HL-60 (cell line): ENCODE data around the gene NYNRIN.

Source experiments
- POLR2AphosphoS5 ChIP-seq: IDR thresholded peaks from 2 replicates; pipeline ENCODE4 v1.6.1; 2012; ENCODE audit warnings: low read depth
- TF ChIP-seq, protein P1 (sequence below): IDR thresholded peaks from one replicate; pipeline ENCODE4 v1.5.1; 2011; ENCODE audit warnings: low read length, control low read depth, inconsistent platforms; ENCODE audit not compliant: insufficient read depth
- TF ChIP-seq, protein P2 (sequence below): IDR thresholded peaks from 2 replicates; pipeline ENCODE4 v1.6.1; 2012; ENCODE audit warnings: low read depth; ENCODE audit not compliant: insufficient replicate concordance

DNA sequence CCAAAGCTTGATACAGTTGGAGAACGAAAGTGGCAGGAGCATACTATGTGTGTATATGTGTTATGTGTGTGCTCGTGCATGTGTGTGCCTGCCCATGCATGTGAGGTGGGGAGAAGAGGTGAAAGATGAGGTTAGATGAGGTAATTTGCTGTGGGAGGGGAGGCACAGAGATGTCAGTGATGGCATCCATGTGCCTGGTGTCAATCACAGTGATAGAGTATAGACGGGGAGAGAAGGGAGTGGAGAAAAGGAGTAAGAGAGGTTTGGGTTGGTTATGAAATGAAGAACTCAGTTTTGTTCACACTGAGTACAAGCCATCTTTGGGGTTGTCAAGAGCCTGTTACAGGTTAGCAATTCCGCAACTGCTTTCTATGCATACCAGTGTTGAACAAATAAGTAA lies 14.6 kb upstream of the NYNRIN start:
- TF ChIP-seq, protein P1, sequence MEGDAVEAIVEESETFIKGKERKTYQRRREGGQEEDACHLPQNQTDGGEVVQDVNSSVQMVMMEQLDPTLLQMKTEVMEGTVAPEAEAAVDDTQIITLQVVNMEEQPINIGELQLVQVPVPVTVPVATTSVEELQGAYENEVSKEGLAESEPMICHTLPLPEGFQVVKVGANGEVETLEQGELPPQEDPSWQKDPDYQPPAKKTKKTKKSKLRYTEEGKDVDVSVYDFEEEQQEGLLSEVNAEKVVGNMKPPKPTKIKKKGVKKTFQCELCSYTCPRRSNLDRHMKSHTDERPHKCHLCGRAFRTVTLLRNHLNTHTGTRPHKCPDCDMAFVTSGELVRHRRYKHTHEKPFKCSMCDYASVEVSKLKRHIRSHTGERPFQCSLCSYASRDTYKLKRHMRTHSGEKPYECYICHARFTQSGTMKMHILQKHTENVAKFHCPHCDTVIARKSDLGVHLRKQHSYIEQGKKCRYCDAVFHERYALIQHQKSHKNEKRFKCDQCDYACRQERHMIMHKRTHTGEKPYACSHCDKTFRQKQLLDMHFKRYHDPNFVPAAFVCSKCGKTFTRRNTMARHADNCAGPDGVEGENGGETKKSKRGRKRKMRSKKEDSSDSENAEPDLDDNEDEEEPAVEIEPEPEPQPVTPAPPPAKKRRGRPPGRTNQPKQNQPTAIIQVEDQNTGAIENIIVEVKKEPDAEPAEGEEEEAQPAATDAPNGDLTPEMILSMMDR: no peak
- TF ChIP-seq POLR2AphosphoS5: no peak
- TF ChIP-seq, protein P2, sequence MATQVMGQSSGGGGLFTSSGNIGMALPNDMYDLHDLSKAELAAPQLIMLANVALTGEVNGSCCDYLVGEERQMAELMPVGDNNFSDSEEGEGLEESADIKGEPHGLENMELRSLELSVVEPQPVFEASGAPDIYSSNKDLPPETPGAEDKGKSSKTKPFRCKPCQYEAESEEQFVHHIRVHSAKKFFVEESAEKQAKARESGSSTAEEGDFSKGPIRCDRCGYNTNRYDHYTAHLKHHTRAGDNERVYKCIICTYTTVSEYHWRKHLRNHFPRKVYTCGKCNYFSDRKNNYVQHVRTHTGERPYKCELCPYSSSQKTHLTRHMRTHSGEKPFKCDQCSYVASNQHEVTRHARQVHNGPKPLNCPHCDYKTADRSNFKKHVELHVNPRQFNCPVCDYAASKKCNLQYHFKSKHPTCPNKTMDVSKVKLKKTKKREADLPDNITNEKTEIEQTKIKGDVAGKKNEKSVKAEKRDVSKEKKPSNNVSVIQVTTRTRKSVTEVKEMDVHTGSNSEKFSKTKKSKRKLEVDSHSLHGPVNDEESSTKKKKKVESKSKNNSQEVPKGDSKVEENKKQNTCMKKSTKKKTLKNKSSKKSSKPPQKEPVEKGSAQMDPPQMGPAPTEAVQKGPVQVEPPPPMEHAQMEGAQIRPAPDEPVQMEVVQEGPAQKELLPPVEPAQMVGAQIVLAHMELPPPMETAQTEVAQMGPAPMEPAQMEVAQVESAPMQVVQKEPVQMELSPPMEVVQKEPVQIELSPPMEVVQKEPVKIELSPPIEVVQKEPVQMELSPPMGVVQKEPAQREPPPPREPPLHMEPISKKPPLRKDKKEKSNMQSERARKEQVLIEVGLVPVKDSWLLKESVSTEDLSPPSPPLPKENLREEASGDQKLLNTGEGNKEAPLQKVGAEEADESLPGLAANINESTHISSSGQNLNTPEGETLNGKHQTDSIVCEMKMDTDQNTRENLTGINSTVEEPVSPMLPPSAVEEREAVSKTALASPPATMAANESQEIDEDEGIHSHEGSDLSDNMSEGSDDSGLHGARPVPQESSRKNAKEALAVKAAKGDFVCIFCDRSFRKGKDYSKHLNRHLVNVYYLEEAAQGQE: no peak
